ELF-1 (cell line): ENCODE measurements around the gene CD300LG.
A peak's percentile ranks its signal among the peaks of the same experiment; 100 is the strongest.
"Not testable (repeated sequence)": the region's sequence is repeated elsewhere in the genome, so short reads cannot be mapped to it uniquely, and the experiment has no call there.

Experiments
- DNase-seq: peaks from one replicate; pipeline ENCODE4 v3.0.0-alpha.2; 2016; ENCODE audit warnings: low read depth, low spot score

CD300LG gene

DNA sequence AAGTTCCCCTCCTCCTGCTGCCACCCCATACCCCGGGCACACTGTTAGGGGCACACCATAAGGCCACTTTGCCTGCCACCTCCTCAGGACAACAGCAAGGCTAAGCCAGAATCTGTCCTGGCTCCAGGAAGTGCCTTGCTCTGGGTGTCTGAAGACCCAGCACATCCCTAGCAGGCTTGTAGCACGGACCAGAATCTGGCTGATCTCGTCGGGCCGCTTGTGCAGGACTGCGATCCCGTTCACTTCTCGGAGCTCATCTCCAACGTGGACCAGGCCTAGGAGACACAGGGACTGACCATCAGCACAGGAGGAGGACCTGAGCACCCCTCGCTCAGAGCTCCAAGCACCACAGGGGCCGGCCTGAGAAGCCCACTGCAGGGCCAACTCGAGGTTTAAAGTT is 21.4 kb upstream of the CD300LG start:
- no peak for DNase-seq

DNA sequence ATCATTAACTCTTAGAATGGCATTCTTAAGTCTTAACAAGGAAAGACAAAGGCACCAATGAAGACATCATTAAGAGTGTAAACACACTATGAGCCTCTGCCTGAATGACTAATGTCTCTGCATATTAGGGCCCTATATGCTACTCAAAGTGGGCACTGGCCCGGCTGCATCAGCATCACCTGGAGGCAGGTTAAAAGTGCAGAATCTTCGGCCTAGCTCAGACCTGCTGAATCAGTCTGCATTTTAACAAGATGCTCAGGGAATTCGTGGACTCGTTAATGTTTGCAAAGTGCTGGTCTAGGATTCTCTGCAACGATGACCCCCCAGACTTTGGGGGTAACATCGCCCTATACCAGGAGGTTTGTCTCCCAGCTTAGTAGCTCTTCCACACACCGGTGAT is 20.8 kb upstream of the CD300LG start:
- no peak for DNase-seq

DNA sequence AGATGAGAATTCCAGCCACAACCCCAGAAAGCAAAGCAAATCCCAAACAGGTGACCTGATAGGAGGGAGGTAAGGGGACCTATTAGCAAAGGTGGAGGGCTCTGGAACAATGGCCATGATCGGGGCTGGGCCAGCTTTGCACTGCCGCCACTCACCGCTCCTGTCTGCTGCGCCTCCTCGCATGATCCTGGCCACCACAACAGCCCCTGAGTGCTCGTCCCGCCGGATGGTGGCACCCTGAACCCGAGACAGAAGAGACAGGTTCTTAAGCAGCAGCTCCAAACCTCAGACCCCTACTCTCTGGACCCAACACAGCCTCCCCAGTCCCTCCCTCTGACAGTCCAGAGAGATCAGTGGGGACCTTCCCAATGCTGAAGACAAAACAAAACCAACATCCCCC is 19.4 kb upstream of the CD300LG start:
- DNase-seq = no peak

DNA sequence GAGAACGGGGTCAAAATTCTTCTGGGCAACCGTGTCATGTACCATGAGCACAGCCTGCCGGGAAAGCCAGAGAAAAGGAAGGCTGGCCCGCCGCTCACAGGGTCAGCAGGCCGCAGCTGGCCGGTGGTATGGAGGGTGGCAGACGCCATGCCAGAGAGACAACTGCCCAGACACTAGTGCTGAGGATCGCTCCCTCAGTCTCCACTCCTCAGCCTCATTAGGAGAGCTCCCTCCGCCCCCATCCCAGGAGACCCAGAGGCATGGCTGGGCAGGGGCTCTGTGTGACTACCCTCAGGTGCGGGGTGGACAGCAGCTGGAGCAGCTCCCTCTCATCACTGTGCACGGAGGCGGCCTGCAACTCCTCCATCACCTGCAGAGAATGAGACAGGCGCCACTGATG is 17.2 kb upstream of the CD300LG start:
- DNase-seq = no peak

DNA sequence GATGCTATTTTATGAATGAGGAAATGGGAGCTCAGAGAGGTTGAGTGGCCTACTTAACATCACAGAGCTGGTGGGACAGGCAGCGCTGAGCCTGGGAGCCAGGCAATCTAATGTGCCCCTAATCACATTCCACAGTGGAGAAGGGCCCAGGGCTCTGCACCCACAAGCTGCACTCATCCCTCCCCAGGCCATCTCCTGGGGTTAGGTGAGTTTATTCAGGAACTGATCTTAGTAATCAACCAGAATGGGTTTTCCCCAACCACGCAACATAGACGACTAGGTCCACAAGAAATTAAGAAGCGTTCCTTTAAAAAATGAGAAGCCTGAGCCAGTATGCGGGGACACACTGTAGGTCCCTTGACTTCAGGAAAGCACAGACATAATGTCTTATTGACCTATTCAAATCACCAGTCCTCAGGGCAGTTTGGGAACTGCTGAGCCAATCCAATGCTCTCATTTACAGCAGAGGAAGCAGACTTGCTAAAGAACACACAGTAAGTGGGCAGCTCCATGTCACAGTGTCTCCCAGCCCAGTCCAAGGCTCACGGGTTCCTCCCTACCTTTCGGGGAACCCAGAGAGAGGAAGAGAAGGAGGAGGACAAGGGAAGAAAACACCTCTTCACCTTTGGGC is 16.4 kb upstream of the CD300LG start:
- DNase-seq = no peak

DNA sequence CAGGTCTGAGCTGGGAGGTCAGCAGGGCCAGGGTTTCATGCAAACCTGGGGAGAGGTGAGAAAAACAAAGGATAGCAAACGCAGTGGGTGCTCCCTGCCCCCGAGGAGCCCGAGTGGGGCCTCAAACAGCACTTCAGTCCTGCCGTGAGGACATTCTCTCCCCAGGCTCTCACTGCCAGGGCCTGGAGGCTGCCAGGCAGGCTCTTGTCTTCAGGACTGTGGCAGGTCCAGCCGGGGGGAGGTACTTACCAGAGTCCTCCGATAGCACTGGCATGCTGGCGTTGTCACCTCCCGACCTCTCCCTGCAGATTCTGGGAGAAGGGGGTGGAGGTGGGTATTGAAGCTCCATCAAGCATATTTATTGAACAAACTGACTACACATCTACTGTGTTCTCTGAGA is 15.3 kb upstream of the CD300LG start:
- peak; percentile 20 for DNase-seq

DNA sequence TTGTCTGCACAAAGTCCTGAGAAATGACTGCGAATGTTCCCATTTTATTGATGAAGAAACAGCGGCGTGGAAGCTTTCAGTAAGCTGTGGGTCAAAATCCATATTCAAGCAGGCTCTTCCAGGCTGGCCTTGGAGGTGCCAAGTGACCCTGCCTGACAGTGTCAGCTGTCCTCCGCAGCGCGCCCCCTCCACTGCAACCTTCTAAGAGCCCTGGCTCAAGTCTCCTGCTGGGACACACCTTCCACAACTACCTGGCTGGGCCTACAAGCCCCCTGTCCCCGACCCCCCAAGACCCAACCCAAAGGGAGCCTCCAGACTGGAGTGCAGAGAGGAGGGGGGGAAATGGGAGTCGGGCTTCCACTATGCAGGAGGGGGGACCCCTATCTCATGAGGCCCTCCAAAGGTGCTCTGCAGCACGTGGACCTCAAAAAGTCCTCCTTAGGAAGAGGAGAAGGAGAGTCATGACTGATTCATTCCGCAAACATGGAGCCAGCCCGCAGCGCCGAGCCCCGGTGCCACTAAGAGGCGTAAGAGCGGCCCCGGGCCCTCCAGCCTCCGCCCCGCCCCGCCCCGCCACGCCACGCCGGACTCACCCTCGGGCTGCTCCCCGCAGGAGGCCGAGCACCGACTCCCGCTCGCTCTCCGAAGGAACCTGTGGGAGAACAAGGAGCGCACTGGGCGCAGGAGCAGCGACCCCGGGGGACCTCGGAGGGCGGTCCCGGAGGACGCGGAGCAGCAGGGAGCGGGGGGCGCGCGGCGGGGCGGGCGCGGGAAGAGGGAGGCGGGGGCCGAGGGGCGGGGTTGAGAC is 14.6 kb upstream of the CD300LG start:
- DNase-seq = peak; percentile 19

DNA sequence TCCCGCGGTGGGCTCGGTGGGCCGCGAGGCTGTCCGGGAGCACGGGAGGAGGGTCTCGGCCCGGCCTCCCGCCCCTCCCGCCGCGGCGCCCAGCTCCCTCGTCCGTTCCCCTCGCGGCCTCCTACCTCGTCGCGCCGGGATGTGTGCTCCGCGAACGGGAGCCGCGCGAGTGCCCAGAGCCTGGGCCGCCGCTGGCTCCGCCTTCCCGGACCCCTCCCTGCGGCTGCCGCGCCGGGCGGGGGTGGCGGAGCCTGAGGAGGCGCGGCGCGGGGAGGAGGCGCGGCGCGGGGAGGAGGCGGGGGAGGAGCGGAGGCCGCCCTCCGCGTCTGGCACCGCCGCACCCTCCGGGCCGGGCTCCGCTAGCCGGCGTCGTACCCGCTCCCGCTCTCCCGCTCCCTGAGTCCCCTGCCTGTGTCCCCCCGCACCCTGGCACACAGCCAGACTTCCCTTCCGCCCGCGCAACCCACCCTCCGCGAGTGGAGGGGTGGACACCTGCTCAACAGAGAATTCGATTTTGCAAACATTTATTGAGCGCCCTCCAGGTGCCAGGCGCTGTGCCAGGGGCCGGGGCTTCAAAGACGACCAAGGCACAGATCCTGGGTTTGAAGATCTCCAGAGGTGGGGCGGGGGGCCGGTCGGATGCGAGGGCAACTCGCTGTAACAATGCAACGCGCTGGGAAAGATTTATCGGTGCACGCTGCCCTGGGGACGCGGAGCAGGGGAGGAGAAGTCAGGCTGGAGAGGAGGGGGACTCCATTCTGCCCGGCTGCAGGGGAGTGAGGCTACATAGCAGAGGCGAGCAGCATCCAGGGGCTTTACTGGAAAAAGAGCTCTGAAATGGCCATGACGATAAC is 13.8 kb upstream of the CD300LG start, which contains the start of gene MPP3:
TSS of gene MPP3 (minus strand) at position 171 of the 854 bp plus-strand sequence. CDS start 1,240 bp downstream, outside the sequence.
- DNase-seq = peak; percentile 31

DNA sequence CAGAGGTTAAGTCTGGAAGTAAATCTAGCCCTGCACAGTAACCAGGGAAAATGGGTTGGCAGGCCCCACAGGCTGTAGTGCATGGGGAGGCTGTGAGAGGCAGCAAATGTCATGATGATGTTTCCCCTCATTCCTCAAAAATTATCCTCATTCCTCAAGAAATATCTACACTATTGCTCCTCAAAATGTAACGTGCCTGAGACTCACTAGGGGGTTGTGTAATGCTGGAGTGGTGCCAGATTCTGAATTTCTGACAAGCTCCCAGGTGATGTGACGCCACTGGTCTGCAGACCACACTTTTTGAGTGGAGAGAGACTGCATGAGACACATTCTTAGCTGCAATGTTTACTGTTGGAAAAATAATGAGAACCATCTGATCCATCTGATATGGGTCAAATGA is 12.9 kb upstream of the CD300LG start:
- no peak for DNase-seq

DNA sequence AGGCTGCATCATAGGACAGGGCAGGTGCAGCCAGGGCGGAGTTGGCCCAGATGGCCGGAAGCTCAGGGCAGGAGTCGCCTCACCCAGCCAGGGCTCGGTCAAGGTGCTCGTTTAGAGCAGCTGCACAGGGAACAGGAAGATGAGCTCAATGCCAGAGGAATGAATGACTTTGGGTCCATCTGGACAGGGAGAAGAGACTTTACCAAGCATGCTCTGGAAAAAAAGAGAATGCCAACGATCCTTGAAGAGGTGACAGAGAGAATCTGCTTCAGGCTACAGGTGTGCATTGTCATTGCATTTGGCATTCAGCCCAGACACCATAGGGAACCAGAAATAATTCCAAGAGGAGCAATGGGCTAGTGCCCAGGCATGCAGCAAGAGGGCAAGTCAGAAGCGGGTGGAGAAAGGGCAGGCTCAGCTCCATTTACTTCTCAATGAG is 7.3 kb upstream of the CD300LG start:
- no peak for DNase-seq

DNA sequence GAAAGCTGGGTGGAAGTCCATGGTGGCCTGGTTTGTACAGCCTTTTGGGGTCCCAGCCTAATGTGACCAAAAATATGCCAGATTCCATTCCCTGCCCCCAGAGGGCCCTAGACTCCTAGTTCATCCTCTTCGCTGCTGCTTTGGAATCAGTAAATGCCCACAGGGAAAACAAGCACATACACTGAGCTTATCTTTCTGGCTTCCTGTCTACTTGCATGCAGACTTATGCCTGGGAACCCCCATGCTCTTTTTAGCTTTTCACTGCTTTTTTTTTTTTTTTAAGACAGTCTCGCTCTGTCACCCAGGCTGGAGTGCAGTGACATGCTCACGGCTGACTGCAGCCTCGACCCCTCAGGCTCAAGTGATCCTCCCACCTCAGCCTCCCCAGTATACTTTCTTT is 6.2 kb upstream of the CD300LG start:
- peak; percentile 27 for DNase-seq

DNA sequence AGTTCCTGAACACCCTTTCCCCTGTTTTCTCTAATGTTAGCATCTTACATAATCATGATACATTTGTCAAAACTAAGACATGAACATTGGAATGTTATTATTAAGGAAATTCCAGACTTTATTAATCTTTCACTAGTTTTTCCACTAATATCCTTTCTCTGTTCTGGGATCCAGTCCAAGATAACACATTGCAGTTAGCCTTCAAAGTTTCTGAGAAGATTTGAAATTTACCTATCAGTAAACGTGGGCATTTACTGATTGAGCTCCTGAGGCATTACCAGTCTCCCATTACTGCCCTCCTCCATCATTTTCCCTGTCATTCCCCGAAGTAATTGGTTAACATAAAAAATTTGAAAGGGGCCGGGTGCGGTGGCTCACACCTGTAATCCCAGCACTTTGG is 5.7 kb upstream of the CD300LG start:
- no peak for DNase-seq

DNA sequence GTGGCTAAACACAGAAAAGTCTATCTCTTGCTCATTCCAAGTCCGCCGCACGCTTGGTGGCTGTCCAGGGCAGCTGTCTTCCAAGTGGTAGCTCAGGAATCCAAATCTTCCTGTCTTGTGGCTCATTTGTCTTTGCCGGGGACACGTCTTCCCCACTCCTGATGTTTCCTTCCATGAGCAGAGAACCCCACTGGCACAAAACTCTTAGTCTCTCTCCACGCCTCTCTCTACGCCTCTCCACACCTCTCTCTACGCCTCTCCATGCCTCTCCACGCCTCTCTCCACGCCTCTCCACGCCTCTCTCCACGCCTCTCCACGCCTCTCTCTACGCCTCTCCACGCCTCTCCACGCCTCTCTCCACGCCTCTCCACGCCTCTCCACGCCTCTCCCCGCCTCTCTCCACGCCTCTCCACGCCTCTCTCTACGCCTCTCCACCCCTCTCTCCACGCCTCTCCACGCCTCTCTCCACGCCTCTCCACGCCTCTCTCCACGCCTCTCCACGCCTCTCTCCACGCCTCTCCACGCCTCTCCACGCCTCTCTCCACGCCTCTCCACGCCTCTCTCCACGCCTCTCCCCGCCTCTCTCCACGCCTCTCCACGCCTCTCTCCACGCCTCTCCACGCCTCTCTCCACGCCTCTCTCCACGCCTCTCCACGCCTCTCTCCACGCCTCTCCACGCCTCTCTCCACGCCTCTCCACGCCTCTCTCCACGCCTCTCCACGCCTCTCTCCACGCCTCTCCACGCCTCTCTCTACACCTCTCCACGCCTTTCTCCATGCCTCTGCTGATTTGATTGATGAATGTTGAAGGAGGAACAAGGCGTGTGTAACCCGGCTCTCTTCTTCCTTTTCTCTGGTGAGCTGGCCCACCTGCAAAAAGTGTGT is 4.6 kb upstream of the CD300LG start:
- DNase-seq = not testable (repeated sequence)

DNA sequence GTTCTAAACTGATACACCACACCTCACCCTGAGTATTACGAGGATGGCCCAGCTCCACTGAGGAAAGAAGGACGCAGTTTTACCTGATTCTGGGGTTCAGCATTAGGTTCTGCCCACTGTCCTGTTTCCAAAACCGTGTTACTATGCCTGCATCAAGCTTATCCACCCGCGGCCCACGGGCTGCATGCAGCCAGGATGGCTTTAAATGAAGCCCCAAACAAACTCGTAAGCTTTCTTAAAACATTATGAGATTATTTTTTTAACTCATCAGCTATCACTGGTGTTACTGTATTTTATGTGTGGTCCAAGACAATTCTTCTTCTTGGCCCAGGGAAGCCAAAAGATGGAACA is 4.0 kb upstream of the CD300LG start:
- no peak for DNase-seq

DNA sequence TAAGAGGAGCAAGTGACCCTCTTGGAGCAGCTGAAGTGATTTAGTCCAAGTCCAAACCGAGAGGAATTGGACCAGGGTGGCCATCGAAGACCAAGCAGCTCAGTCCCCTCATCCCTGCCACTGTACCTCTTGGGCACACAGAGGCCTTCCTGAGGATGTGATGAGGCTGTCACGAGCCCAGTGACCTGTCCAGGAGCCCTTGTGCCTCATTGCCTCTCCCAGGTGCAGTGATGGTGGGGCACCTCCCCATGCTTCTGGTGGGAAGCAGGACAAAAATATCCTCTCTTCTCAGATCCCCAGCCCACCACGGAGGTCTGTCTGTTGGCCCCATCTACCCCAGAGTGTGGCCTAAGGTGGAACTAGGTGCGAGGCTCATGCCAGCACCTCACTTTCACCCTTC is 2.7 kb upstream of the CD300LG start:
- DNase-seq = no peak

DNA sequence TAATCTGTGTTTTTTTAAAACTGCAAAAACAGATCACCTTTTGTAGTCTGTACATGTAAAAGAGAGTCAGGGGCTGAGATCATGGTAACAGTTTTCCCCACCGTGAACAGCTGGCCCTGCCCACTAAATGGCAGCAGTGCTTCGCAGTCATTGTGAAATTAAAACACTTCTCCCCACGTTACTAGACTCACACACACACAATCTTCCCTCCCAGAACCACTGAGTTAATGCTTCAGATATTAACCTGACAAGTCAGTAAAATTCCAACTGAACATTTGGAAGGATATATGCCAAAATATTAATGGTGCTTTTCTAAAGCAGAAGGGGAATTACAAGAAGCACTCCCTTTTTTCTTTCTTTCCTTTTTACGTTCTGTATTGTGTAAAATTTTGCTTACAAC is 1.2 kb upstream of the CD300LG start:
- DNase-seq = no peak

DNA sequence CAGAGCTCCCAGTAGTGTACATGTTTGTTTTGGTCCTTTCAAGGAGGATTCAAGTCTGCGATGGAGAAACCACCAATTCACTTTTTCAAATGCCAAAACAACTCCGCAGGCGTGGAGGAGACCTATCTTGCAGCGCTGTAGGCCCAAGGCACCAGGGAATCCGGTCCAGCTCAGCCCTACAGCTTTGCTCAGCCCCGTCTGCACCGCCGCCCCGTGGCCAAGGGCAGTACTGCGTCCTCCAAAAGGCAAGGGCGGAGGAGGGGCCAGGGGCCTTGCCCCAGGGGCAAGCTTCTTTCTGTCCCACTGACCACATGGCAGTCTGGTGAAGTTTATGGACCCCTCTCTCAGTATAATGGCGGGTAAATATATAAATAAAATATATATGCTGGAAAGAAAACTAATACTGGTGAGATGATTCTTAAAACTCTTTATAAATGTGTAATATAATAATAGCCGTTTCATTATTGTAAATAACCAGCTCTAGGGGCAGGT is 709 bp upstream of the CD300LG start:
- peak; percentile 90 for DNase-seq

DNA sequence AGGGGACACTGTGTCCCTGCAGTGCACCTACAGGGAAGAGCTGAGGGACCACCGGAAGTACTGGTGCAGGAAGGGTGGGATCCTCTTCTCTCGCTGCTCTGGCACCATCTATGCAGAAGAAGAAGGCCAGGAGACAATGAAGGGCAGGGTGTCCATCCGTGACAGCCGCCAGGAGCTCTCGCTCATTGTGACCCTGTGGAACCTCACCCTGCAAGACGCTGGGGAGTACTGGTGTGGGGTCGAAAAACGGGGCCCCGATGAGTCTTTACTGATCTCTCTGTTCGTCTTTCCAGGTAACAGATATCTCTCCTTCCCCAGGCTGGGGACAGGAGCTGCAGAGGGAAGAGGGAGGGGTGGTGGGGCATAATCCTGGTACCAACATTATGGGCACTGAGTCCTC is 1.6 kb downstream of the CD300LG start:
- no peak for DNase-seq

DNA sequence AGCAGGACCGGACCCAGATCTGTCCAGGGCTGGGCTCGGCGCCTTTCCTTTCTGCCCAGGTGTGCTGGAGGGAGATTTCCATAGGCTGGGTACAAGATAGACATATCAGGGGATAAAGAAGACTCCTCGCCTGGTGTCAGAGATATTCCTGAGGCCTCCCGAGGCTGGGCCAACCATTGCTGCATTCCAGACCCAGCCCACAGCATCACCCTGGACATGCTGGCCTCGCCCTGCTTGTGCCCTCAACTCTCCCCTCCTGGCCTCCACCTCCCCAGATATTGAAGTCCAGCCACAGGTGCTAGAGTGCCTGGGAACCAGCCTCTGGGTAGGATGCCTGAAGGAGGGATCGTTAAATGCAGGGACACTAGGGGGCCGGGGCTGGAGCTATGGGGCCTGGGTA is 2.1 kb downstream of the CD300LG start:
- DNase-seq = no peak

DNA sequence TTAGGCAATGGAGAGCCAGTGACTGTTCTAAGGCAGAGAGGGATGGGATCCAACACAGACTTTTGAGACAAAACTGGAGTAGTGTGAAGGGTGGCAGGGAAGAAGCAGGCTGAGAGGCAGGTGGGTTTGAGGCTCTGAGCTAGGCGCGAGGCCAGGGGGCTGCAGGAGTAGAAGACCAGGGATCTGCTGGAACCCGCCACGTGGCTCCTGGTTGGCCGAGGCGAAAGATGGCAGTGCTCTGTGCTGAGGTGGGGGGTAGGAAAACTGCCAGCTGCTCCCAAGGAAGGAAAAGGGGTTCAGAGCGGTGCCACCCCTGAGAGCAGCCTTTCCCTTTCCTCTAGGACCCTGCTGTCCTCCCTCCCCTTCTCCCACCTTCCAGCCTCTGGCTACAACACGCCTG is 5.6 kb downstream of the CD300LG start:
- DNase-seq = no peak

DNA sequence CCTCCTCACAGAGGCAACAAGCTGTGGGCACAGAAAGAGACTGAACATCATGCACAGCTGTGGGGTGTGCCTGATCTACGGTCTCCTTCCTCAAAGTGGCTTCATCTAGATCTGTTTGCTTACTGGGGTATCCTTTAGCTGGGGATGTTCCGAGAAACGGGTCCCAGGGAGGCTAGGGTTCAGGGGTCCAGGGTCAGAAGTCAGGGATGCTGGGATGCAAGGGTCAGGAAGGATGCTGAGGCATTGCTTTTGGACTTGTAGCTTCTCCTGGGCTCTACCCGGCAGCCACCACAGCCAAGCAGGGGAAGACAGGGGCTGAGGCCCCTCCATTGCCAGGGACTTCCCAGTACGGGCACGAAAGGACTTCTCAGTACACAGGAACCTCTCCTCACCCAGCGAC is 6.6 kb downstream of the CD300LG start:
- DNase-seq = no peak
